Osteoblast (primary cell): Measurements from ENCODE around the gene CREB1. TPM values are rescaled to one million over a fixed set of nuclear protein-coding genes. Genes with fewer than 3 reads are reported as not detected.

ENCODE experiments used
- DNase-seq: peaks from one replicate; pipeline ENCODE4 v3.0.0; 2011; ENCODE audit warnings: low spot score, mixed read lengths; ENCODE audit not compliant: insufficient read length; ENCODE audit errors: missing footprints
- H2AFZ ChIP-seq: 2 replicates; pipeline ENCODE4 v1.6.0; 2011; ENCODE audit warnings: mild to moderate bottlenecking, low read length
- H3K27ac ChIP-seq: 2 replicates; pipeline ENCODE4 v1.5.1; 2011; ENCODE audit warnings: mild to moderate bottlenecking, low read depth, low read length, moderate library complexity
- H3K27me3 ChIP-seq: 2 replicates; pipeline ENCODE4 v1.6.0; 2012; ENCODE audit warnings: mild to moderate bottlenecking, control low read depth, inconsistent platforms, low read length, moderate library complexity; ENCODE audit not compliant: insufficient read depth
- H3K36me3 ChIP-seq: 2 replicates; pipeline ENCODE4 v1.5.1; 2011; ENCODE audit warnings: mild to moderate bottlenecking, low read length, control low read depth, moderate library complexity; ENCODE audit not compliant: insufficient read depth
- H3K4me1 ChIP-seq: 2 replicates; pipeline ENCODE4 v1.5.1; 2011; ENCODE audit warnings: mild to moderate bottlenecking, low read length, control low read depth, moderate library complexity; ENCODE audit not compliant: insufficient read depth
- H3K4me2 ChIP-seq: 2 replicates; pipeline ENCODE4 v1.6.0; 2011; ENCODE audit warnings: mild to moderate bottlenecking, low read length; ENCODE audit not compliant: insufficient read depth
- H3K4me3 ChIP-seq: fragments of 200-600 bp; sonication (generic); 3 replicates; pipeline ENCODE4 v1.5.1; 2012; ENCODE audit warnings: mild to moderate bottlenecking, low read length, inconsistent platforms; ENCODE audit not compliant: insufficient read depth
- H3K79me2 ChIP-seq: 2 replicates; pipeline ENCODE4 v1.6.0; 2012; ENCODE audit warnings: mild to moderate bottlenecking, low read length, control low read depth, inconsistent platforms; ENCODE audit not compliant: insufficient read depth
- H3K9me3 ChIP-seq: 2 replicates; pipeline ENCODE4 v1.5.1; 2011; ENCODE audit warnings: low read depth, low read length, control low read depth
- H4K20me1 ChIP-seq: 2 replicates; pipeline ENCODE4 v1.6.0; 2012; ENCODE audit warnings: mild to moderate bottlenecking, low read length, control low read depth; ENCODE audit not compliant: insufficient read depth
- CTCF ChIP-seq: IDR thresholded peaks from 2 replicates; pipeline ENCODE4 v1.5.1; 2011; ENCODE audit warnings: mild to moderate bottlenecking, low read depth, low read length, moderate library complexity; ENCODE audit errors: extremely low read depth
- total RNA-seq: library from RNA; depleted of rRNA; stranded (reverse); fragments of >200 nt; gene quantifications from 2 replicates; pipeline ENCODE4 v1.2.3, GENCODE V29; 2012

Gene CREB1
- total RNA-seq, 1 donor = 38.4 TPM

- Histone ChIP-seq H3K4me2 (no peak overlapping the region), H3K36me3 (peaks cover 44% of the 10 kb centered on the region), H3K9me3 (peaks cover 2% of the 10 kb centered on the region), H2AFZ (no peak overlapping the region), H3K79me2 (peaks cover 7% of the 10 kb centered on the region), H3K4me1 (no peaks in the 10 kb centered on the region), H3K27me3 (no peaks in the 10 kb centered on the region), H4K20me1 (no peaks in the 10 kb centered on the region), H3K27ac (no peak overlapping the region), H3K4me3 (no peak overlapping the region)
- no peak for DNase-seq
- TF ChIP-seq CTCF = no peak
These were observed 65.0 kb downstream of the CREB1 start for GRCh38 chr2:207594731-207595130.

GRCh38 chr2:207599636-207600035 lies 69.9 kb downstream of the CREB1 start:
- Histone ChIP-seq H2AFZ (no peak overlapping the region), H3K27me3 (no peaks in the 10 kb centered on the region), H3K27ac (peak overlapping the region; percentile 25), H3K9me3 (no peaks in the 10 kb centered on the region), H4K20me1 (no peaks in the 10 kb centered on the region), H3K4me1 (peaks cover 6% of the 10 kb centered on the region), H3K4me3 (no peak overlapping the region), H3K4me2 (no peak overlapping the region), H3K79me2 (peaks cover 4% of the 10 kb centered on the region), H3K36me3 (peaks cover 21% of the 10 kb centered on the region)
- no peak for TF ChIP-seq CTCF
- no peak for DNase-seq

GRCh38 chr2:207600231-207600630 lies 70.5 kb downstream of the CREB1 start:
- TF ChIP-seq CTCF = no peak
- peak overlapping the region; percentile 42 for H3K27ac ChIP-seq
- peaks cover 6% of the 10 kb centered on the region for H3K4me1 ChIP-seq
- H4K20me1 ChIP-seq = no peaks in the 10 kb centered on the region
- no peaks in the 10 kb centered on the region for H3K9me3 ChIP-seq
- H3K4me3 ChIP-seq = no peak overlapping the region
- H3K27me3 ChIP-seq = no peaks in the 10 kb centered on the region
- no peak overlapping the region for H2AFZ ChIP-seq
- peaks cover 3% of the 10 kb centered on the region for H3K79me2 ChIP-seq
- no peak overlapping the region for H3K4me2 ChIP-seq
- no peak for DNase-seq
- peaks cover 21% of the 10 kb centered on the region for H3K36me3 ChIP-seq

GRCh38 chr2:207601774-207602173 lies 72.0 kb downstream of the CREB1 start:
- H3K4me2 ChIP-seq = no peak overlapping the region
- no peak for TF ChIP-seq CTCF

More at GRCh38 chr2:207601774-207602173, 72.0 kb downstream of the CREB1 start:
- Histone ChIP-seq H3K4me3 (no peak overlapping the region), H3K79me2 (no peaks in the 10 kb centered on the region), H3K27ac (no peak overlapping the region), H3K4me1 (peaks cover 6% of the 10 kb centered on the region), H2AFZ (no peak overlapping the region), H3K36me3 (peaks cover 21% of the 10 kb centered on the region), H3K9me3 (no peaks in the 10 kb centered on the region), H3K27me3 (no peaks in the 10 kb centered on the region), H4K20me1 (no peaks in the 10 kb centered on the region)
- no peak for DNase-seq
